Spleen (tissue), 11 donors: ENCODE data around the gene ERG. TPM values are rescaled to one million over a fixed set of nuclear protein-coding genes. Genes with fewer than 3 reads are reported as not detected.

Experiments used
- DNase-seq: peaks from one replicate; pipeline ENCODE4 v3.0.0-alpha.2; 2020
- H3K27ac ChIP-seq, 8 donors: fragments of 200-600 bp; sonication (generic) in 7 of 8; 1 replicate in 4 of 8; 2 replicates in 4 of 8; pipeline versions ENCODE4 v1.5.0 to v1.8.0; 2016 to 2021; ENCODE audit warnings: inconsistent platforms in 4 of 8, mild to moderate bottlenecking in 4 of 8, moderate library complexity in 1 of 8
- H3K27me3 ChIP-seq, 7 donors: fragments of 200-600 bp; sonication (generic) in 6 of 7; replicated peaks in 1 of 7; 1 replicate in 4 of 7; 2 replicates in 3 of 7; pipeline versions ENCODE4 v1.5.0 to v1.8.0; 2016 to 2021; ENCODE audit warnings: inconsistent platforms in 3 of 7, mild to moderate bottlenecking in 1 of 7
- H3K36me3 ChIP-seq, 6 donors: fragments of 200-600 bp; sonication (generic) in 5 of 6; 1 replicate in 4 of 6; 2 replicates in 2 of 6; pipeline versions ENCODE4 v1.5.0 to v1.8.0; 2016 to 2021; ENCODE audit warnings: inconsistent platforms in 2 of 6
- H3K4me1 ChIP-seq, 6 donors: fragments of 200-600 bp; sonication (generic) in 5 of 6; 1 replicate in 3 of 6; 2 replicates in 3 of 6; pipeline versions ENCODE4 v1.5.0 to v1.8.0; 2016 to 2021; ENCODE audit warnings: inconsistent platforms in 3 of 6
- H3K4me3 ChIP-seq, 8 donors: fragments of 200-600 bp; sonication (generic) in 7 of 8; 1 replicate in 4 of 8; 2 replicates in 4 of 8; pipeline versions ENCODE4 v1.5.0 to v1.8.0; 2016 to 2021; ENCODE audit warnings: inconsistent platforms in 4 of 8, mild to moderate bottlenecking in 4 of 8, moderate library complexity in 2 of 8
- H3K9me3 ChIP-seq, 8 donors: fragments of 200-600 bp; sonication (generic) in 7 of 8; 1 replicate in 4 of 8; 2 replicates in 4 of 8; pipeline versions ENCODE4 v1.5.0 to v1.8.0; 2016 to 2021; ENCODE audit warnings: inconsistent platforms in 4 of 8
- CTCF ChIP-seq, 11 experiments: fragments of 200-600 bp in 7 of 11; fragments of 450-650 bp in 4 of 11; sonication (generic) in 4 of 11; IDR thresholded peaks in 8 of 11; conservative IDR thresholded peaks in 3 of 11; 1 replicate in 7 of 11; 2 replicates in 4 of 11; pipeline versions ENCODE4 v1.4.0 to v1.8.0; 2016 to 2021; ENCODE audit warnings: antibody characterized with exemption in 11 of 11, inconsistent platforms in 4 of 11, mild to moderate bottlenecking in 1 of 11
- POLR2A ChIP-seq, 3 donors: fragments of 450-650 bp; IDR thresholded peaks; one replicate each; pipeline ENCODE4 v1.5.1; 2017; ENCODE audit warnings: antibody characterized with exemption in 3 of 3, mild to moderate bottlenecking in 1 of 3
- POLR2AphosphoS5 ChIP-seq, 3 donors: sonication (generic); formaldehyde crosslinking; IDR thresholded peaks; one replicate each; pipeline ENCODE4 v1.5.1; 2017; ENCODE audit warnings: antibody characterized with exemption in 3 of 3
- WGBS, 5 donors: extraction: QIAGEN DNeasy Blood & Tissue Kit in 3 of 5; methylation state at CpG; one replicate each; pipeline versions ENCODE4 v1.1.5 to v1.1.7; 2013 to 2018; 5-methylcytosine and 5-hydroxymethylcytosine counted together
- intact Hi-C: fragments of 100-400 bp; cut with DNase I; formaldehyde crosslinking; loops from one replicate; pipeline ENCODE4 v1.15.0; 2023; ENCODE audit warnings: low total_unique reads
- polyA plus RNA-seq, 3 donors: library from polyadenylated mRNA; stranded (reverse); fragments of 200-250 nt; gene quantifications; one replicate each; pipeline ENCODE4 v1.2.1, GENCODE V29; 2013
- total RNA-seq, 7 donors: library from RNA; depleted of rRNA in 3 of 7; stranded (reverse); fragments of >200 nt in 3 of 7; fragmentation: NEBNext Ultra II Directional in 4 of 7; extraction: Animal tissue kit (Norgen Biotek cat#: 25700) in 4 of 7; gene quantifications; one replicate each; pipeline versions ENCODE4 v1.1.0 to v1.2.1, GENCODE V29; 2016 to 2021
- donor health status: healthy with polysubstance abuse.
- donor health status: DM: no; HTN: no; CAD: no; lungs with moderate emphysema.
- donor health status: DM: no; HTN: no; CAD: no.
- donor health status: Bipolar disorder and iron deficiency.
- donor health status: healthy.
- donor health status: DM: no; HTN: no; CAD: no.
- donor health status: DM: yes; HTN: yes; CAD: no.

ERG gene
- total and polyA plus RNA-seq, 10 donors = 7.3 to 93.8 (median 57.5) TPM

DNA sequence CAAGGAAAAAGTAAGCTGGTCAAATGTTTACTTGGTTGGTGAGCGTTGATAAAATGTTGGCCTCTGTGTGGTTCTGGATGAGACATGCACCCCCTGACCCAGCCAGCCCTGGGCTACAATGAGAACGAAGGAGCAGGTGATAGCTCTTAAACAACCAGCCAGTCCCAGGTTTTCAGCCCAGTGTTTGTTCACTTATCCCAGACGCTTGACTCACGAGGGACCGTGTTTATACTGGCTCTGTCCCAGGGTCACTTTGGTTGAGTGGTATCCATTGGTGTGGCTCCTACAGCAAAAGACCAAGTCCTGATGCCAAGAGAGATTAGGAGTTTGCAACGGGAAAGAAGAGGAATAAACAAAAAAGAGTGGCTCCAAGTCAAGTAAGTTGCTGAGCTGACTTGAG is 154.6 kb downstream of the ERG start:
- DNase-seq = no peak
- intact Hi-C loops = no loop called here
- H3K27ac ChIP-seq = no peak overlapping the region
- 78 to 87% (median 84%) methylated on average over 6 of the region's 6 CpGs for WGBS, 5 donors
- TF ChIP-seq POLR2AphosphoS5 (IDR thresholded peaks at IDR 0.05) = no peak
- no peak for TF ChIP-seq CTCF (IDR thresholded peaks at IDR 0.05 in 8 of 11, conservative IDR thresholded peaks at IDR 0.05 in 3 of 11)
- TF ChIP-seq POLR2A (IDR thresholded peaks at IDR 0.05) = no peak
- no peaks in the 10 kb centered on the region for H3K4me1 ChIP-seq
- no peaks in the 10 kb centered on the region for H3K9me3 ChIP-seq
- no peak overlapping the region for H3K4me3 ChIP-seq
- H3K36me3 ChIP-seq = no peaks in the 10 kb centered on the region
- H3K27me3 ChIP-seq = peaks cover 0 to 4% (median 0%) of the 10 kb centered on the region in 7 donors

GRCh38 chr21:38342739-38343138 is 155.5 kb downstream of the ERG start:
- 63 to 90% (median 84%) methylated on average over 1 of the region's 1 CpG for WGBS, 5 donors
- no peak overlapping the region for H3K27ac ChIP-seq
- TF ChIP-seq POLR2AphosphoS5 (IDR thresholded peaks at IDR 0.05) = no peak
- no peak for TF ChIP-seq CTCF (IDR thresholded peaks at IDR 0.05 in 8 of 11, conservative IDR thresholded peaks at IDR 0.05 in 3 of 11)
- no peak for TF ChIP-seq POLR2A (IDR thresholded peaks at IDR 0.05)
- no peaks in the 10 kb centered on the region for H3K36me3 ChIP-seq
- peaks cover 0 to 4% (median 0%) of the 10 kb centered on the region in 7 donors for H3K27me3 ChIP-seq
- no peaks in the 10 kb centered on the region for H3K4me1 ChIP-seq
- H3K9me3 ChIP-seq = no peaks in the 10 kb centered on the region
- intact Hi-C loops = no loop called here
- DNase-seq = no peak
- H3K4me3 ChIP-seq = no peak overlapping the region

DNA sequence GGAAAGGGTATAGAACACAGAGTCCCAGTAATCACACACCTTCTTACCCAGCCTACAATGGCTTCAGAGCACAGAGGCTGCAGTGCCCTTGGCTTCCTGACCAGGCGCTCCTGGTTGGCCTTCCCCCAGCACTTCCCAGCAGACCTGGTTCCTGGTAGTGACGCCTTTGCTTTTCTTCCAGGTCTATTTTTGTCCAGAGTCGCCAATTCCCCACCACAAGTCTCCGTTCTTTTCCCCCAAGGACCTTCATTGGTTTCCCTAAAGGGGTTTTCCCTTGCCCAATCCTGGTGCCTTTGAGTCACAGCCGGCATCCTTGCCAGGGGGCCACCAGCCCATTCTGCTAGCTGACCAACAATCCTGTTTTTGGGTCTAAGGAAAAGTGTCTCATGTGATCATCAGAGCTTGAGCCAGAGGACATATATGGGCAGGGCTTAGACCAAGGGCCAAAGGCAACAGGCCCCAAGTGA is 156.7 kb downstream of the ERG start:
- H3K27ac ChIP-seq = no peak overlapping the region
- TF ChIP-seq CTCF (IDR thresholded peaks at IDR 0.05 in 8 of 11, conservative IDR thresholded peaks at IDR 0.05 in 3 of 11) (no peak), POLR2A (IDR thresholded peaks at IDR 0.05) (no peak)
- WGBS, 5 donors = 72 to 82% (median 76%) methylated on average over 5 of the region's 5 CpGs
- no peaks in the 10 kb centered on the region for H3K9me3 ChIP-seq
- H3K4me1 ChIP-seq = no peaks in the 10 kb centered on the region
- H3K36me3 ChIP-seq = no peaks in the 10 kb centered on the region
- no peak overlapping the region for H3K4me3 ChIP-seq
- DNase-seq = no peak
- peaks cover 0 to 4% (median 0%) of the 10 kb centered on the region in 7 donors for H3K27me3 ChIP-seq
- intact Hi-C loops = no loop called here

GRCh38 chr21:38340131-38340530 is 158.1 kb downstream of the ERG start:
- H3K36me3 ChIP-seq = no peaks in the 10 kb centered on the region
- H3K4me1 ChIP-seq = no peaks in the 10 kb centered on the region
- no peak for DNase-seq
- H3K4me3 ChIP-seq = no peak overlapping the region
- no peak for TF ChIP-seq POLR2AphosphoS5 (IDR thresholded peaks at IDR 0.05)
- TF ChIP-seq CTCF (IDR thresholded peaks at IDR 0.05 in 8 of 11, conservative IDR thresholded peaks at IDR 0.05 in 3 of 11) = no peak
- TF ChIP-seq POLR2A (IDR thresholded peaks at IDR 0.05) = no peak
- H3K27me3 ChIP-seq = peaks cover 0 to 4% (median 0%) of the 10 kb centered on the region in 7 donors
- H3K27ac ChIP-seq = no peak overlapping the region
- intact Hi-C loops = no loop called here
- WGBS, 5 donors = 88 to 99% (median 95%) methylated on average over 4 of the region's 4 CpGs
- no peaks in the 10 kb centered on the region for H3K9me3 ChIP-seq
